Measurements from ENCODE around the gene WDR48.
"Not testable (repeated sequence)": the region's sequence is repeated elsewhere in the genome, so short reads cannot be mapped to it uniquely, and the experiment has no call there.

DNA sequence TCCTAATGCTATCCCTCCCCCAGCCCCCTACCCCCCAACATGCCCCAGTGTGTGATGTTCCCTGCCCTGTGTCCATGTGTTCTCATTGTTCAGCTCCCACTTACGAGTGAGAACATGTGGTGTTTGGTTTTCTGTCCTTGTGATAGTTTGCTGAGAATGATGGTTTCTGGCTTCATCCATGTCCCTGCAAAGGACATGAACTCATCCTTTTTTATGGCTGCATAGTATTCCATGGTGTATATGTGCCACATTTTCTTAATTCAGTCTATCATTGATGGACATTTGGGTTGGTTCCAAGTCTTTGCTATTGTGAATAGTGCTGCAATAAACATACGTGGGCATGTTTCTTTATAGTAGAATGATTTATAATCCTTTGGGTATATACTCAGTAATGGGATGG, 9.4 kb downstream of the WDR48 start:
- TF ChIP-seq, protein P1, sequence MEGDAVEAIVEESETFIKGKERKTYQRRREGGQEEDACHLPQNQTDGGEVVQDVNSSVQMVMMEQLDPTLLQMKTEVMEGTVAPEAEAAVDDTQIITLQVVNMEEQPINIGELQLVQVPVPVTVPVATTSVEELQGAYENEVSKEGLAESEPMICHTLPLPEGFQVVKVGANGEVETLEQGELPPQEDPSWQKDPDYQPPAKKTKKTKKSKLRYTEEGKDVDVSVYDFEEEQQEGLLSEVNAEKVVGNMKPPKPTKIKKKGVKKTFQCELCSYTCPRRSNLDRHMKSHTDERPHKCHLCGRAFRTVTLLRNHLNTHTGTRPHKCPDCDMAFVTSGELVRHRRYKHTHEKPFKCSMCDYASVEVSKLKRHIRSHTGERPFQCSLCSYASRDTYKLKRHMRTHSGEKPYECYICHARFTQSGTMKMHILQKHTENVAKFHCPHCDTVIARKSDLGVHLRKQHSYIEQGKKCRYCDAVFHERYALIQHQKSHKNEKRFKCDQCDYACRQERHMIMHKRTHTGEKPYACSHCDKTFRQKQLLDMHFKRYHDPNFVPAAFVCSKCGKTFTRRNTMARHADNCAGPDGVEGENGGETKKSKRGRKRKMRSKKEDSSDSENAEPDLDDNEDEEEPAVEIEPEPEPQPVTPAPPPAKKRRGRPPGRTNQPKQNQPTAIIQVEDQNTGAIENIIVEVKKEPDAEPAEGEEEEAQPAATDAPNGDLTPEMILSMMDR (IDR thresholded peaks at IDR 0.05), result not testable (repeated sequence)
- not testable (repeated sequence) for TF ChIP-seq POLR2A (IDR thresholded peaks at IDR 0.05)

Data from uterus (tissue), 2 donors.